HepG2 (cell line): Measurements from ENCODE around the gene MAP2K1. TPM values are rescaled to one million over a fixed set of nuclear protein-coding genes. Genes with fewer than 3 reads are reported as not detected.

Experiments used
- MIER3 ChIP-seq: IDR thresholded peaks from 2 replicates; pipeline ENCODE4 v1.6.1; 2016; ENCODE audit warnings: missing compliant biosample characterization, borderline replicate concordance
- NR3C1 ChIP-seq: sonication (generic); formaldehyde crosslinking; IDR thresholded peaks from 2 replicates; pipeline ENCODE4 v1.4.0; 2020; ENCODE audit warnings: missing genetic modification reagents
- RXRB ChIP-seq: IDR thresholded peaks from 2 replicates; pipeline ENCODE4 v1.6.1; 2016; ENCODE audit warnings: borderline replicate concordance, missing genetic modification reagents, missing compliant biosample characterization
- SIX1 ChIP-seq: sonication (generic); formaldehyde crosslinking; IDR thresholded peaks from 2 replicates; pipeline ENCODE4 v1.4.0; 2020; ENCODE audit warnings: missing genetic modification reagents, borderline replicate concordance
- TCF7L2 ChIP-seq: IDR thresholded peaks from 2 replicates; pipeline ENCODE4 v1.6.1; 2011; ENCODE audit warnings: mild to moderate bottlenecking, low read depth, low read length, moderate library complexity
- ZNF367 ChIP-seq: sonication (generic); formaldehyde crosslinking; IDR thresholded peaks from 2 replicates; pipeline ENCODE4 v1.4.0; 2020; ENCODE audit warnings: missing genetic modification reagents, borderline replicate concordance
- ZNF484 ChIP-seq: sonication (generic); formaldehyde crosslinking; IDR thresholded peaks from 2 replicates; pipeline ENCODE4 v1.5.1; 2020; ENCODE audit warnings: mild to moderate bottlenecking, low read depth, missing genetic modification reagents, borderline replicate concordance
- ZNF850 ChIP-seq: sonication (generic); formaldehyde crosslinking; conservative IDR thresholded peaks from 2 replicates; pipeline ENCODE4 v1.9.0; 2021; ENCODE audit warnings: mild to moderate bottlenecking, missing genetic modification reagents
- polyA plus RNA-seq, 8 experiments: library from polyadenylated mRNA; depleted of rRNA in 3 of 8; stranded (reverse) in 7 of 8; unstranded in 1 of 8; fragments of >200 nt; fragmentation: Illumina TruSeq in 4 of 8; extraction: Trizol in 4 of 8; gene quantifications; 2 replicates each; pipeline versions ENCODE4 v1.2.1 to v1.2.3, GENCODE V29; 2011 to 2016; ENCODE audit warnings: low read depth in 4 of 8, missing spikeins in 1 of 8, mixed read lengths in 1 of 8; ENCODE audit not compliant: insufficient read depth in 1 of 8
- total RNA-seq, 5 experiments: library from RNA; depleted of rRNA; stranded (reverse); fragments of >200 nt; fragmentation: Illumina TruSeq; extraction: Trizol; gene quantifications; 2 replicates each; pipeline ENCODE4 v1.2.3, GENCODE V29; 2016; ENCODE audit warnings: low read depth in 1 of 5
- TF ChIP-seq, protein P1 (sequence below): fragments of 450-650 bp; IDR thresholded peaks from 2 replicates; pipeline ENCODE4 v1.6.1; 2017
- TF ChIP-seq, protein P2 (sequence below), 2 experiments: fragments of 450-650 bp in 1 of 2; sonication (generic) in 1 of 2; formaldehyde crosslinking in 1 of 2; IDR thresholded peaks; 2 replicates each; pipeline versions ENCODE4 v1.6.1 to v1.8.0; 2016 to 2022; ENCODE audit warnings: antibody characterized with exemption in 1 of 2, mild to moderate bottlenecking in 1 of 2, missing genetic modification reagents in 1 of 2
- TF ChIP-seq, protein P3 (sequence below): sonication (generic); formaldehyde crosslinking; IDR thresholded peaks from 2 replicates; pipeline ENCODE4 v1.8.0; 2022; ENCODE audit warnings: mild to moderate bottlenecking, missing genetic modification reagents, moderate library complexity
- TF ChIP-seq, protein P4 (sequence below): sonication (generic); formaldehyde crosslinking; IDR thresholded peaks from 2 replicates; pipeline ENCODE4 v1.5.0; 2020; ENCODE audit warnings: missing genetic modification reagents

The MAP2K1 gene
- total and polyA plus RNA-seq, 2 of the 13 experiments (the other 11 are each of a cell fraction or from before 2014, with no cell fraction given) = 24.1 to 49.2 TPM

DNA sequence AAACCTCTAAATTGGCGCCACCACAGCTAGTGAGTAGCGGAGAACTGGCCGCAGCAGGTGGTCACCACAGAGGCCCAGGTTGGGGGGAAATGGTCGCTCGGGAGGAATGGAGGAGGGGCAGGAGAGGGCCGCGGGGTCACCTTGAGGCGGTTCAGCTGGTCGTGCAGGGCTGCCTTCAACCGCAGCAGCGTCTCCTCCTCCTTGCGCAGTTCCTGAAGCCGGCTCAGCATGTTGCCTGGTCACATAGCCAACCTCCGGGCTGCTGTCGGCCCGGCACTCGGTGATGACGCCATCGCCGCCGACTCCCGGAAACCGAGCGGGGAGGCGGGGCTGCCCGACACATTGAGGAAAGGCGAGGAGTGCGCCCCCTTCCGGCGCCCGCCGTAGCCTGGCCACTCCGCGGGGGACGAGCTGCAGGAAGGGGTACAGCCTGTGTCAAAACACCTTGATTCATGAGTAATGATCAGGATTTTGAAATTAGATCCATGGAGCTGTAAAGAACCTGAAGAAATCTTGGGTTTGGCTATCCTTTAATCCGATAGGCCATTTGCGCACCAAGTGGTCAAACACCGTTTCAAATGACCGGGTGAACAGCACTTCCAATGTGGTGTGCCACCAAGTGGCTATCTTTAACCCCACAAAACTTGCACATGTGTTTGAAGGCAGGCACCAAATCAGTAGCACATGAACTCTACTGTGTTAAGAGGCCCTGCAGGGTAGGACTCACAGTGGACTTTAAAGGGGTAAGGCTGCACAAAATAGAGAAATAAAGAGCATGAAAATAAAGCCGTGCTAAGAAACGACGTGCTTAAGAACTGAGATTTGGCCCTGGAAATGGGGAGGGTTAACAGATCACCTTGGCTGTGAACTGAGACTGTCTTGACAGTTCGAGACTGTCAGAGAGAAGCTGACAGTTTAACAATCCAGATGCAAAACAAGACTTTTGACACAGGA lies 111.1 kb downstream of the MAP2K1 start, which contains the start of gene SNAPC5 (continued):
- TF ChIP-seq RXRB (CRISPR knock-in tag) (peak; percentile 51; the same call in 1 of the 2 replicates), ZNF484 (no peak), NR3C1 (CRISPR knock-in tag) (no peak), MIER3 (peak; percentile 82; the same call in 1 of the 2 replicates), ZNF850 (CRISPR knock-in tag) (0 out of 2 replicates have a peak, but pooled peaks have one; percentile 43), TCF7L2 (no peak), ZNF367 (CRISPR knock-in tag) (no peak), SIX1 (0 out of 2 replicates have a peak, but pooled peaks have one; percentile 12)
- TF ChIP-seq, protein P1, sequence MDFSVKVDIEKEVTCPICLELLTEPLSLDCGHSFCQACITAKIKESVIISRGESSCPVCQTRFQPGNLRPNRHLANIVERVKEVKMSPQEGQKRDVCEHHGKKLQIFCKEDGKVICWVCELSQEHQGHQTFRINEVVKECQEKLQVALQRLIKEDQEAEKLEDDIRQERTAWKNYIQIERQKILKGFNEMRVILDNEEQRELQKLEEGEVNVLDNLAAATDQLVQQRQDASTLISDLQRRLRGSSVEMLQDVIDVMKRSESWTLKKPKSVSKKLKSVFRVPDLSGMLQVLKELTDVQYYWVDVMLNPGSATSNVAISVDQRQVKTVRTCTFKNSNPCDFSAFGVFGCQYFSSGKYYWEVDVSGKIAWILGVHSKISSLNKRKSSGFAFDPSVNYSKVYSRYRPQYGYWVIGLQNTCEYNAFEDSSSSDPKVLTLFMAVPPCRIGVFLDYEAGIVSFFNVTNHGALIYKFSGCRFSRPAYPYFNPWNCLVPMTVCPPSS = no peak
- TF ChIP-seq, protein P2, sequence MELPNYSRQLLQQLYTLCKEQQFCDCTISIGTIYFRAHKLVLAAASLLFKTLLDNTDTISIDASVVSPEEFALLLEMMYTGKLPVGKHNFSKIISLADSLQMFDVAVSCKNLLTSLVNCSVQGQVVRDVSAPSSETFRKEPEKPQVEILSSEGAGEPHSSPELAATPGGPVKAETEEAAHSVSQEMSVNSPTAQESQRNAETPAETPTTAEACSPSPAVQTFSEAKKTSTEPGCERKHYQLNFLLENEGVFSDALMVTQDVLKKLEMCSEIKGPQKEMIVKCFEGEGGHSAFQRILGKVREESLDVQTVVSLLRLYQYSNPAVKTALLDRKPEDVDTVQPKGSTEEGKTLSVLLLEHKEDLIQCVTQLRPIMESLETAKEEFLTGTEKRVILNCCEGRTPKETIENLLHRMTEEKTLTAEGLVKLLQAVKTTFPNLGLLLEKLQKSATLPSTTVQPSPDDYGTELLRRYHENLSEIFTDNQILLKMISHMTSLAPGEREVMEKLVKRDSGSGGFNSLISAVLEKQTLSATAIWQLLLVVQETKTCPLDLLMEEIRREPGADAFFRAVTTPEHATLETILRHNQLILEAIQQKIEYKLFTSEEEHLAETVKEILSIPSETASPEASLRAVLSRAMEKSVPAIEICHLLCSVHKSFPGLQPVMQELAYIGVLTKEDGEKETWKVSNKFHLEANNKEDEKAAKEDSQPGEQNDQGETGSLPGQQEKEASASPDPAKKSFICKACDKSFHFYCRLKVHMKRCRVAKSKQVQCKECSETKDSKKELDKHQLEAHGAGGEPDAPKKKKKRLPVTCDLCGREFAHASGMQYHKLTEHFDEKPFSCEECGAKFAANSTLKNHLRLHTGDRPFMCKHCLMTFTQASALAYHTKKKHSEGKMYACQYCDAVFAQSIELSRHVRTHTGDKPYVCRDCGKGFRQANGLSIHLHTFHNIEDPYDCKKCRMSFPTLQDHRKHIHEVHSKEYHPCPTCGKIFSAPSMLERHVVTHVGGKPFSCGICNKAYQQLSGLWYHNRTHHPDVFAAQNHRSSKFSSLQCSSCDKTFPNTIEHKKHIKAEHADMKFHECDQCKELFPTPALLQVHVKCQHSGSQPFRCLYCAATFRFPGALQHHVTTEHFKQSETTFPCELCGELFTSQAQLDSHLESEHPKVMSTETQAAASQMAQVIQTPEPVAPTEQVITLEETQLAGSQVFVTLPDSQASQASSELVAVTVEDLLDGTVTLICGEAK (IDR thresholded peaks at IDR 0.05) = no peak
- TF ChIP-seq, protein P2 (CRISPR knock-in tag; IDR thresholded peaks at IDR 0.05) = no peak; the same call in 1 of the 2 replicates
- TF ChIP-seq, protein P3, sequence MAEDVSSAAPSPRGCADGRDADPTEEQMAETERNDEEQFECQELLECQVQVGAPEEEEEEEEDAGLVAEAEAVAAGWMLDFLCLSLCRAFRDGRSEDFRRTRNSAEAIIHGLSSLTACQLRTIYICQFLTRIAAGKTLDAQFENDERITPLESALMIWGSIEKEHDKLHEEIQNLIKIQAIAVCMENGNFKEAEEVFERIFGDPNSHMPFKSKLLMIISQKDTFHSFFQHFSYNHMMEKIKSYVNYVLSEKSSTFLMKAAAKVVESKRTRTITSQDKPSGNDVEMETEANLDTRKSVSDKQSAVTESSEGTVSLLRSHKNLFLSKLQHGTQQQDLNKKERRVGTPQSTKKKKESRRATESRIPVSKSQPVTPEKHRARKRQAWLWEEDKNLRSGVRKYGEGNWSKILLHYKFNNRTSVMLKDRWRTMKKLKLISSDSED (CRISPR knock-in tag) = no peak
- TF ChIP-seq, protein P4, sequence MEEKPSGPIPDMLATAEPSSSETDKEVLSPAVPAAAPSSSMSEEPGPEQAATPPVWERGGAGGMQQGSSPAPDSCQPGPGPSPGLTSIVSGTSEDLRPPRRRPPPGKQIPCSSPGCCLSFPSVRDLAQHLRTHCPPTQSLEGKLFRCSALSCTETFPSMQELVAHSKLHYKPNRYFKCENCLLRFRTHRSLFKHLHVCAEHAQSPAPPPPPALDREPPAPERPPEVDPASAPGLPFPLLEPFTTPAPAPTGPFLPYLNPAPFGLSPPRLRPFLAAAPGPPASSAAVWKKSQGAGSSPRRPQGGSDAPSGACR = peak; percentile 65; the same call in 1 of the 2 replicates
